Activated naive CD4-positive, alpha-beta T cell treated with anti-CD3 and anti-CD28 coated beads, Interleukin-2, amount 10 ng/mL, durations not matched to agents 7 days and 5 days (primary cell): Measurements from ENCODE around the gene RASGRF1.
"Not testable (repeated sequence)": the region's sequence is repeated elsewhere in the genome, so short reads cannot be mapped to it uniquely, and the experiment has no call there.

Source experiments
- CTCF ChIA-PET: fragments of 350-600 bp; sonication (Branson Sonifier 250); formaldehyde crosslinking; loops from one replicate; lab custom pipeline; 2021; ENCODE audit warnings: antibody characterized with exemption; lab: Charles Lee
- DNase-seq: peaks from one replicate; pipeline ENCODE4 v3.0.0-alpha.2; 2020
- H3K27ac Mint-ChIP-seq: one replicate; pipeline ENCODE4 v1.8.0; 2021; ENCODE audit warnings: mild to moderate bottlenecking, moderate library complexity, mixed read lengths
- H3K27me3 Mint-ChIP-seq: one replicate; pipeline ENCODE4 v1.8.0; 2021; ENCODE audit warnings: mild to moderate bottlenecking, mixed read lengths
- H3K36me3 Mint-ChIP-seq: one replicate; pipeline ENCODE4 v1.8.0; 2021; ENCODE audit warnings: mixed read lengths
- H3K4me1 Mint-ChIP-seq: one replicate; pipeline ENCODE4 v1.8.0; 2021; ENCODE audit warnings: mixed read lengths
- H3K4me3 Mint-ChIP-seq: one replicate; pipeline ENCODE4 v1.8.0; 2021; ENCODE audit warnings: mild to moderate bottlenecking, moderate library complexity, mixed read lengths
- H3K9me3 Mint-ChIP-seq: one replicate; pipeline ENCODE4 v1.8.0; 2021; ENCODE audit warnings: mixed read lengths

RASGRF1 gene

DNA sequence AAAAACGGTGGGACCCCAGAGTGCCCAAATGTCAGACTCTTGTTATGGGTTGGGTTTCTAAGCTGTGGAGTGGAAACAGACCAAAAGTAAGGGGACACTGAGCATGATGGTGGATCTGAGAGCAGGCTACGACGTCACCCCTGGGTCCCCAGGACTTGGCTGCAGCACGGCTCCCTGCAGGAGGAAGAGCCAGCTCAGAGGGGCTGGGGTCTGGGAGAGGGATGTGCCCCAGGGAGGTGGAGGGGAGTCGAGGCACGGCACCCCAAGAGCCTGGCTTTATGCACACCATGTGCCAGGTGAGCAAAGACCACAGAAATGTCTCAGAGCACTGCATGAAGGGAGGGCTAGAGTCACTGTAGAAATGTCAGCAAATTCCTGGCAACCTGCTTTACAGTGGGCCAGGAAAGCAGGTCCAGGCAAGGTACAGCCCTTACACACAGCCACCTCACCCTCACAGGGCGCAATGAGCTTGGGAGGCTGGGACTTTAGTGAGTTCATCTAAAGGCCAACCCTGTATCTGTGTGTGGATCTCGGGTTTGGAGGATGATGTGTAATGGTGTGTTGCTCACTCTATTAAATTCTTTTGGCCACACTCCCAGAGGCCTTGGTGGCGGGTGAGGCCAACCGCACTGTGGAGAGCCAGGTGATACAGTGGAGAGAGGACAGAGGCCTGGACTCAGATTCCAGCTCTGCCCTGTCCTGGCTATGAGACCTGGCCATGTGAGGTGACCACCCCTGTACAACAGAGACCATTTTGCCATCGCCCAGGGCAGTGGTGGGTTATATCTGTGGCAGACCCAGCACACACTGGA lies 159.8 kb downstream of the RASGRF1 start:
- CTCF ChIA-PET, result no interaction called here
- H3K4me3 Mint-ChIP-seq, result no peak overlapping the region
- peak; percentile 19 for DNase-seq
- H3K27ac Mint-ChIP-seq, result peak overlapping the region; percentile 53
- H3K36me3 Mint-ChIP-seq, result peaks cover 34% of the 10 kb centered on the region
- H3K4me1 Mint-ChIP-seq, result peaks cover 16% of the 10 kb centered on the region
- H3K27me3 Mint-ChIP-seq, result peaks cover 6% of the 10 kb centered on the region
- H3K9me3 Mint-ChIP-seq, result no peaks in the 10 kb centered on the region

DNA sequence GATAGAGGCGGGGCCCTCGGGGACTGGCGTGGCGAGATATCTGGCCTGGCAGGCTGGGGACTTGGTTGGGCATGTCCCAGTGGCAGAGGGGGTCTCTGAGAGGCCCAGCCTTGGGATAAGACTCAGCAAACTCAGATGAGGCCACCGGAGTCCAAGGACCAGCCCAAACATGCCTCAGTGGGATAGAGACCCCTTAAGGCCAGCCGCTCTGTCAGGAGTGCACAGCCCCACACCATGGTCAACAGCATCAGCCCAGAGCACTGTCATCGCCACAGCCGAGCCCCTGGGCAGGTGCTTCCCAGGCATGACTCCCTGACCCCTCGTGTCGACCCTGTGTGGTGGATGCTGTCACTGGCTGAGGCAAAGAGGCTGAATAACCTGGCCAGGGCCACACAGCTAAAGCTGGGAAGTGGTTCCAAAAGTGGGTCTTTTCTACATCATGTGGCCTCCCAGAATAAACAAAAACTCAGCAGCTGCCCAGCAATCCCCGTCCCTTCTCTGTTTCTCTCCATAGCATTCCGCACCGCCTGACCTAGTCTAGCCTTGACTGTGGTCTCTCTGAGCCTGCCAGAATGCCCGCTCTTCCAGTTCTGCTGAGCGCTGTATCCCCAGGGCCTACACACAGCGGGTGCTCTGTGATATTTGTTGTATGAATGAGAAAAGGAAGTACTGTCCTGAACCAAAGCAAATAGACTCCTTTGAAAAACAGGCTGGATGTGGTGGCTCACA lies 160.9 kb downstream of the RASGRF1 start:
- Mint-ChIP-seq H3K4me3 (no peak overlapping the region), H3K36me3 (peaks cover 36% of the 10 kb centered on the region), H3K27me3 (peaks cover 5% of the 10 kb centered on the region), H3K27ac (no peak overlapping the region), H3K9me3 (no peaks in the 10 kb centered on the region), H3K4me1 (peaks cover 9% of the 10 kb centered on the region)
- CTCF ChIA-PET, result no interaction called here
- DNase-seq, result peak; percentile 17

DNA sequence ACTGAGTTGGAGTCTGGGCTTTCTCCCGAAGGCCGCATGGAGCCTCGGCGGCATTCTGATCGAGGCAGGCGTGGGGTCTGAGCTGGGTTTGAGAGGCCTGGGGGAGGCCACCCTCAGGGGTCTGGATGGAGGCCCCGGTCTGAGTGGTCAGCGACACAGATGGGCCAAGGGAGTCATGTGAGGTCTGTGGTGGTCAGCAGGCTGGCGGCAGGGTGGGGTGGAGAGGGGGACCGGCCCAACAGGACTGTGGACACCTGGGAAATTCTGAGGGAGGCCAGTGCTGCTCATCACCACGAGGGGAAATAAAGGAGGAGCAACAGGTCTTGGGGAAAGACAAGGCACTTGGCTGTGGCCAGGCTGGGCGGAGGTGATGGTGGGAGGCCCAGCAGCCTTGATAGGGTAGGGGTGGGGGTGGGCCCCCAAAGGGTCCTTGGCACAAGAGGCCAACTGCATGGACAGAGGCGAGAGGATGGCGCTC lies 161.9 kb downstream of the RASGRF1 start:
- no peaks in the 10 kb centered on the region for H3K27me3 Mint-ChIP-seq
- H3K4me1 Mint-ChIP-seq, result peaks cover 6% of the 10 kb centered on the region
- CTCF ChIA-PET, result interaction anchor here (1.3 kb wide), 1 partner anchor 78 kb away, joined by 5 read pairs; no protein-coding TSS in a partner anchor
- H3K36me3 Mint-ChIP-seq, result peaks cover 39% of the 10 kb centered on the region
- H3K27ac Mint-ChIP-seq, result no peak overlapping the region
- peak; percentile 14 for DNase-seq
- H3K4me3 Mint-ChIP-seq, result no peak overlapping the region
- H3K9me3 Mint-ChIP-seq, result no peaks in the 10 kb centered on the region

DNA sequence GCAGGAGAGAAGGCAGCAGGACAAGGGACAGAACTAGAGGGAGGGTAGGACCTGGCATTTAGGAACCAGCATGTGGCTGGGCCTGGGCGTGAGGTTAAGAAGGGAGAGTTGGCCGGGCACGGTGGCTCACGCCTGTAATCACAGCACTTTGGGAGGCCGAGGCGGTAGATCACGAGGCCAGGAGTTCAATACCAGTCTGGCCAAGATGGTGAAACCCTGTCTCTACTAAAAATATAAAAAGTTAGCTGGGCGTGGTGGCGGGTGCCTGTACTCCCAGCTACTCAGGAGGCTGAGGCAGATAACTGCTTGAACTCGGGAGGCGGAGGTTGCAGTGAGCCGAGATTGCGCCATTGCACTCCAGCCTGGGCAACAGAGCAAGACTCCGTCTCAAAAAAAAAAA lies 162.4 kb downstream of the RASGRF1 start:
- not testable (repeated sequence) for H3K9me3 Mint-ChIP-seq, H3K4me1 Mint-ChIP-seq, H3K27me3 Mint-ChIP-seq, H3K4me3 Mint-ChIP-seq
- Mint-ChIP-seq H3K27ac (peak overlapping the region; percentile 70), H3K36me3 (peaks cover 36% of the 10 kb centered on the region)
- peak; percentile 16 for DNase-seq
- CTCF ChIA-PET, result interaction anchor here (1.3 kb wide), 1 partner anchor 79 kb away, joined by 5 read pairs; no protein-coding TSS in a partner anchor

DNA sequence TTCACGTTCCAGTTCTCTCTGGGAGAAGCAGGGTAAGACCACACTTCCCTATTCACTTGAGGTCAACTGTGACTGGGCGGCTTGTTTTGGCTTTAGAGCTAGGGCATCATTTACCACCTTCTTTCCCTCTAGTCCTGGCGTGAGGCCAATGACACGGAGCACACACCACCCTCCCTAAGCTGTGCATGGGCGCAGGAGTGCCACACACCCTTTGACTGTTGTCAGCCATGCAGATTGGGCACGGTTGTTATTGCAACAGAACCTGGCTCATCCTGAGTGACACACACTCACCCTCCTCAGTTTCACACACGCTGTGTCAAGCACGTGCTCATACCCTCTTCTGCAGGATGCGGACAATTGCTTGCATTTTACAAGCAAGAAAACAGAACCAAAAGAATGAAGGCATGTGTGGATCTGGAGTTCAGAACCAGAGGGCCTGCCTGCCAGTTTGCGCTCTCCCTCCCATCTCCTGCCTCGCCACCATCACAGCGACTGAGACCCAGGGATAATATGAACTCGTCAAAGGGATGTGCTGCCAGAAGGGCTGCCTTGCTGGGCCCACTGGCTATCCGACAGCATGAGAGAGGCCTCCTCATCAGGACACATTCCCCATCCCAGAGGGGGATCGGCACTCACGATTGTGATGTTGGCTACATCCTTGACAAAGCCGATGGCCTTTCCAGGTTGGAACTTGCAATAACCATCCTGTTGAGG lies 163.3 kb downstream of the RASGRF1 start:
- Mint-ChIP-seq H3K36me3 (peaks cover 38% of the 10 kb centered on the region), H3K9me3 (no peaks in the 10 kb centered on the region), H3K4me3 (no peak overlapping the region), H3K4me1 (peaks cover 3% of the 10 kb centered on the region), H3K27ac (no peak overlapping the region), H3K27me3 (no peaks in the 10 kb centered on the region)
- DNase-seq, result no peak
- CTCF ChIA-PET, result interaction anchor here (1.3 to 2.0 kb wide), 2 partner anchors 19 to 80 kb away, joined by 4 to 5 read pairs; no protein-coding TSS in a partner anchor

DNA sequence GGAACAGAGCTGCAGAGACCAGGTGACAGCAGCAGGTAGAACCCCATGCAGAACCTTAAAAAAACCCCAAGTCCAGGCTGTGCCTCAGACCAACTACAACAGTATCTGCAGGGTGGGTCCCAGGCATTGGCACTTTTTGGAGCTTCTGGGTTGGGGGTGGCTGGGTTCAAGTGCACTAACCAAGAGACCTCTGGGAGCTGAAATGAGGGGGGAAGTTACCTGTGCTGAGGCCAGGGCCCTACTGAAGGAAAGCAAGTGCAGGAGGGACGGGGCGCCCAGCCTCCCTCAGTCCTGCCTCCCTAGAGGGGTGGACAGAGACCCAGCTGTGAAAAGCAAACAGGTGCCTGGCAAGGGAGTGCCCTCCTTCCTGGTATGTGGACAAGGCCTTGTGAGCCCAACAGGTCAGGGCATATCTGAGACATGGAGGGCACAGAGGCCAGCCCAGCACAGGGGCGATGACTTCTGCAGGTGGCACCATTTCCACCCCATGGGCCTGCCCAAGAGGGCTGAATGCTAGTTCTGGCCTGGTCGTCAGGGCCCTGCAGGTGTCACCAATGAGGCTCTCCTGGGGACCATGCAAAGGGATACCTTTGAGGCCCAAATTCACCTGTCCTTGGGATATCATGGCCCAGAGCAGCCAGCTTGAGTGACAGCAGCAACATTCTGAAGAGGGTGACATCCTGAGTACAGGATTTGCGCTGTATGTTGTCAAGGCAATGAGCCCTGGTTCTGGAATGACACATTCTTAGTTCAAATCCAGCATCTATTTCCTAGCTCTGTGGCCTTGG lies 164.4 kb downstream of the RASGRF1 start:
- CTCF ChIA-PET, result interaction anchor here (2.0 kb wide), 1 partner anchor 18 kb away, joined by 4 read pairs; no protein-coding TSS in a partner anchor
- H3K4me1 Mint-ChIP-seq, result peaks cover 3% of the 10 kb centered on the region

DNA sequence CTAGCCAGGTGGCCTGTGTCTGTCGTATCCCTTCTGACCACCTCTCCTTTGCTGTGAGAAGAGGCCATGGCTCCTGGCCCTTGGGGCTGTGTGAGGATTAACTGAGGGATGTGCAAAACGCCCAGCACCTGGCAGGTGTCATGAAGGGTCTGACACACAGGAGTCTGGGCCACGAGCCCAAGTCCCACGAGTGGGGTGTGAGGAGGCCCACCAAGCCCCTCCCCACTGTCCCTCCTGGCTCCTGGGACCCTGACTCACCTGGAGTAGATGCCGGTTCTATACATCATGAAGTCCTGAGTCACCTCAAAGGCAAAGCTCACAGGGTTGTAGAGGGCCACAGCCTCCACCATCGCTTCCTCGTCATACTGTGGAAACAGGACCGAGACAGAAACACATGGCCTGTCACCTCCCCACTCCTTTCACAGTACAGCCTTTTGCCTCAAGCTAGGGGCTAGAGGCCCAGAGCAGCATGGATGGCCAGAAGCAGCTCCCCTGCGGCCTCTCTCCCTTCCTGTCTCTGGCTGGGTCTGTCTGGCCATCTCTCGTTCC lies 165.4 kb downstream of the RASGRF1 start:
- peaks cover 3% of the 10 kb centered on the region for H3K4me1 Mint-ChIP-seq
- no peaks in the 10 kb centered on the region for H3K27me3 Mint-ChIP-seq
- DNase-seq, result no peak
- H3K9me3 Mint-ChIP-seq, result no peaks in the 10 kb centered on the region
- CTCF ChIA-PET, result interaction anchor here (1.1 kb wide), 1 partner anchor 8 kb away, joined by 3 read pairs; no protein-coding TSS in a partner anchor
- no peak overlapping the region for H3K4me3 Mint-ChIP-seq
- H3K27ac Mint-ChIP-seq, result no peak overlapping the region
- peaks cover 49% of the 10 kb centered on the region for H3K36me3 Mint-ChIP-seq

More for the DNA sequence above, 164.4 kb downstream of the RASGRF1 start:
- no peak for DNase-seq
- Mint-ChIP-seq H3K9me3 (no peaks in the 10 kb centered on the region), H3K36me3 (peaks cover 48% of the 10 kb centered on the region), H3K27ac (no peak overlapping the region), H3K4me3 (no peak overlapping the region), H3K27me3 (no peaks in the 10 kb centered on the region)

DNA sequence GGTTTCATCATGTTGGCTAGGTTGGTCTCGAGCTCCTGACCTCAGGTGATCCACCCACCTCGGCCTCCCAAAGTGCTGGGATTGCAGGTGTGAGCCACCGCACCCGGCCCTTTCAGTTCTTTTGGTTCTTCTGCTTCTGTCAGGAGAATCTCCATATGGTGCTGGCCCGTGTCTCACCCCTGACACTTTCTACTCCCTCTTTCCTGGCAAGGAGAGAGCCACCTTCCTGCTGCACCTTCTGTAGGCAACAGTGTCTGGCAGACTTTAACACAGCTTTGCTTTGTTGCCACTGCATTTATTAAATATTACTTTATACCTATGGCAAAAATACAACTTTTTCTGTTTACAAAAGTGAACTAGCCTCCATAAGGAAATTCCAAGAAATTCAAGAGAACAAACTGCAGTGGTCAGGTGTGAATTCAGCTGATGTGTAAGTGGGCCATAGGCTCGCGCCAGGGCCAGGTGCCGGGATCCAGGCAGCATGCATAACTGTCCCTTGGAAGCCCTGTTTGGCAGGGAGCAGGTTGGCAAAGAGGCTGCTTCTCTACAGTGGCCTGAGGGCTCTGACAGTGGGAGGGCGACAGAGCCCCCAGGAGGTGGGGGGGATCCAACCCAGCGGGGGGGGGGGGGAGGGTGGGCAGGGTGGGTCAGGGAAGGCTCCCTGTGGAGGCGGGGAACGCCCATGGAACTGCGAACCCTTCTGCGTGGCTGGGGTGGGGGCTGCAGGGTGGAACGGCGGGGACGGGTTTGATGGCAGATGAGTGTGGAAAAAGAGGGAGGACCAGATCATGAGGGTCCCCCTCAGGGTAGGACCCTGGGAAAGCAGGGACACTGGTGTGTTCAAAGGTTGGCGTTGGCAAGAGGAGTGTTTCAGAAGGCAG lies 166.9 kb downstream of the RASGRF1 start:
- DNase-seq, result no peak
- H3K4me3 Mint-ChIP-seq, result no peak overlapping the region
- no peak overlapping the region for H3K27ac Mint-ChIP-seq
- no peaks in the 10 kb centered on the region for H3K9me3 Mint-ChIP-seq
- CTCF ChIA-PET, result interaction anchor here (1.1 to 1.4 kb wide), 2 partner anchors 10 to 14 kb away, joined by 3 read pairs; no protein-coding TSS in a partner anchor
- peaks cover 3% of the 10 kb centered on the region for H3K4me1 Mint-ChIP-seq
- H3K36me3 Mint-ChIP-seq, result peaks cover 55% of the 10 kb centered on the region
- no peaks in the 10 kb centered on the region for H3K27me3 Mint-ChIP-seq

DNA sequence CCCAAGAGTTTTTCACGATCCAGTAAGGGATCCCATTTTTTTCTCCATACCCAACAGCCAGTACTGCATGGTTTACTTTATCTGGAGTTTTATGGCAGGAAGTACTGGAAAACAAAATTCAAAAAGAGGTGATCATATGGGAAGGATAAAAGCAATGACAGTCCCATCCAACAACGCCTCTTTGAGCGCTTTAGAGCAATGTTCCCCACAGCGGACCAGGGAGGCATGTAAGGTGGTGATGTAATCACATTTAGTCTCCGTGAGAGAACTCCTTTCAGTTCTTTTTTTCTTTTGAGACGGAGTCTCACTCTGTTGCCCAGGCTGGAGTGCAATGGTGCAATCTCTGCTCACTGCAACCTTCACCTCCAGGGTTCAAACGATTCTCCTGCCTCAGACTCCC lies 167.6 kb downstream of the RASGRF1 start:
- H3K4me3 Mint-ChIP-seq, result no peak overlapping the region
- no peak for DNase-seq
- H3K27me3 Mint-ChIP-seq, result no peaks in the 10 kb centered on the region
- no peaks in the 10 kb centered on the region for H3K9me3 Mint-ChIP-seq
- H3K36me3 Mint-ChIP-seq, result peaks cover 51% of the 10 kb centered on the region
- CTCF ChIA-PET, result interaction anchor here (1.4 kb wide), 1 partner anchor 14 kb away, joined by 3 read pairs; no protein-coding TSS in a partner anchor
- H3K27ac Mint-ChIP-seq, result no peak overlapping the region
- peaks cover 3% of the 10 kb centered on the region for H3K4me1 Mint-ChIP-seq

DNA sequence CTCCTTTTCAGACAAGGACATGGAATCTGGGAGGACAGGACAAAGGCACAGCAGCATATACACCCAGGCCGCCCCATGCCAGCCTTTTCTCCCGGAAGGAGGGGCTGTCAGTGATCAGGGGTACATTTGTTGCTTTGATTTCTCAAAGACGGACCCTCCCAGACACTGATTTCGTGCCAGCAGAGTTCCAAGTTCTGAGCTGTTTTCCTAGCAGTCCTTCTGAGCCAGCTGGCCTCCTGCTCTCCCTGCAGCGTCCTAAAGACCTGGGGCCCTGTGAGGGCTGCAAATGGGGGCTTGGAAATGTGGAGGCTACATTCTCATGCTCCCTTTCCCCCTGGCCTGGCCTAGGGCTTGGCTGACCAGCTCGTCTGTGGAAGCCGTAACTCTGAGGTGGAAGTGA lies 168.1 kb downstream of the RASGRF1 start:
- no peak for DNase-seq
- Mint-ChIP-seq H3K27ac (no peak overlapping the region), H3K36me3 (peaks cover 49% of the 10 kb centered on the region), H3K4me1 (no peaks in the 10 kb centered on the region), H3K9me3 (no peaks in the 10 kb centered on the region), H3K27me3 (no peaks in the 10 kb centered on the region), H3K4me3 (no peak overlapping the region)
- CTCF ChIA-PET, result interaction anchor here (1.1 to 1.5 kb wide), 2 partner anchors 14 to 85 kb away, joined by 3 read pairs; no protein-coding TSS in a partner anchor

DNA sequence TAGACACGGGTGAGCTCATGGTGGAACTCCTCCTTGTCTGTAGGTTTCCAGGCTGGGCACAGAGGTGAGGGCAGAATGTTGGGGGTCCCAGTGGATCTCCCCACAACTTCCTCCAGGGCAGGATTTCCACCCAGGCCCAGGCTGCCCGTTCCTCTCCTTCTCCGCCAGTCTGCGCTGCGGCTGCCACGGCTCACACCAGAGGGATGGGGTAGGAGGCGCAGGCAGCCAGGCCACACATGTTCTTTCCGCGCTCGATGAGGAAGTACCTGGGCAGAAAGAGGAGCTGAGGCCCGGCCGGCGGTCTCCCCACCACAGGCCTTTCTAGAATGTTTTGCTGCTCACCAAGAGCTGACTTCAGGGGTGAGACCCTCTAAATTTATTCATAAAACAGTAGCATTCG lies 168.6 kb downstream of the RASGRF1 start:
- no peak for DNase-seq
- Mint-ChIP-seq H3K4me1 (no peaks in the 10 kb centered on the region), H3K36me3 (peaks cover 49% of the 10 kb centered on the region), H3K27me3 (no peaks in the 10 kb centered on the region), H3K9me3 (no peaks in the 10 kb centered on the region), H3K4me3 (no peak overlapping the region), H3K27ac (no peak overlapping the region)
- CTCF ChIA-PET, result interaction anchor here (1.1 to 1.5 kb wide), 2 partner anchors 13 to 85 kb away, joined by 3 read pairs; no protein-coding TSS in a partner anchor

DNA sequence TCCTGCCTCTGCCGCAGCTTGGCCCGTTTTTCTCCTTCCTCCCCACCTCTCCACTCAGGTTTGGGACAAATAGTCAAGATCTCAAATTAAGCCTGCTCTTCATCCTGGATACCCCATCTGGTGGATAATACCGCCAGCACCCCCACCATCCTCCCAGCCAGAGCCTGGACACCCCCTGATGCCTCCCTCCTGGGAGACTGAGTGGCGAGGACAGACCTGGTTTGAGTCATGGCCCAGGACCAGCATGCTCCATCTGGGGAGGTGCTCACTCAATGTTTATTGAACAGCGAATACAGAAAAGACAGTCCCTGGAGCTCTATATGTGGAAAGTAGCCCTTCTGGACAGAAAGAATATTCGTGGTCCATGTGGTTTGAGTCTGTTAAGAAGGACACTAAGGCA lies 169.1 kb downstream of the RASGRF1 start:
- Mint-ChIP-seq H3K4me1 (no peaks in the 10 kb centered on the region), H3K27ac (peak overlapping the region; percentile 63), H3K4me3 (no peak overlapping the region), H3K36me3 (peaks cover 49% of the 10 kb centered on the region), H3K9me3 (no peaks in the 10 kb centered on the region), H3K27me3 (no peaks in the 10 kb centered on the region)
- no peak for DNase-seq
- CTCF ChIA-PET, result interaction anchor here (1.1 to 1.5 kb wide), 2 partner anchors 13 to 86 kb away, joined by 3 read pairs; no protein-coding TSS in a partner anchor
